ENCODE measurements around the gene ZNF555.

ZNF555 gene

DNA sequence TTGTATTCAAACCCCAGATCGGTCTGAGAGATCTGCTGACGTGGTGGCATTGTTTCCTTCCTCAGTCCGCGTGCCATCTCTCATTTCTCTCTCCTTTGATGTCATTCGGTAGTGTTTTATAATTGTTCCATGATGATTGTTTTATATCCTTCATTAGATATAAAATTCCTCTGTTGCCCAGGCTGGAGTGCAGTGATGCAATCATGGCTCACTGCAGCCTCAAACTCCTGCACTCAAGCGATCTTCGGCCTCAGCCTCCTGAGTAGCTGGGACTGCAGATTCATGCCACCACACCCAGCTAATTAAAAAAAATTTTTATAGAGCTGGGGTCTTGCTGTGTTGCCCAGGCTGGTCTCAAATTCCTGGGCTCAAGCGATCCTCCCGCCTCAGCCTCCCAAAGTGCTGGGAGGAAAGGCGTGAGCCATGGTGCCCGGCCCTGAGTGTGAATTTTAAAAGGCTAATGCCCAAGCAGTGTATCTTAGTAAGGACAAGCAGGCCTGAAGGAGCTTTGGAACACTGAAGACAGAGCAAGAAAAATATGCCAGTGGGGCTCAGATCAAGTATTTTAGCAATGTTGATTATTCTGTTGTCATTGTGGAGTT lies 64.7 kb downstream of the ZNF555 start:
- H3K27ac ChIP-seq, result no peak overlapping the region
- no peak for DNase-seq (ENCODE audit: low read depth, low spot score)

DNA sequence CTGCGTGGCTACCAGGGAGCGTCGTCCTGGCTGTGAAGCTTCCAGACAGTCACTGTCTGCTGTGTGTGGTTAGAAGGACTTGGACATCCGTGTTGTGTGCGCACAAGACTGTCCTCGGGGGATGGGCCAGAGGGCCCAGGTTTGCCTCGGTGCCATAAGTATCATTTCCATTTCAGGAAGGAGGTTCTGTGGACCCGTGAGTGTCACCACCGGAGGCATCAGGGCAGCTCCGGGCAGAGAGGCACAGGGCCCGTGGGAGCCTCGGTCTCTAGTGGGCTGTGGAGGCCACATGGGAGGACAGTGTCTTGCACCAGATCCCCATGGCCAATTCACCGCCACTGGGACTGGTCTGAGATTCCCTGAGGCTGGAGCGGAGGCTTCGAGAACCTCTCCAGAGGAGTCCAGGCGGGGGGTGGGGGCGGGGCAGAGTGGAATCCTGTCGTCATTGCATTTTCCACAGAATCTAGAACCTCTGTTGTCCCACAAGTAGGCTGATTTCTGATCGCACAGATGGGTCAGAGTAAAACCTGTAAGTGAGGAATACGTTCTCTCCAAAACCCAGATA lies 65.4 kb downstream of the ZNF555 start:
- H3K27ac ChIP-seq, result no peak overlapping the region
- DNase-seq (ENCODE audit: low read depth, low spot score), result no peak
